GM18867 (cell line): ENCODE data around the gene SCN4A.

Experiments
- ATAC-seq: cut with Tn5 transposase; IDR thresholded peaks from one replicate; pipeline ENCODE4 v1.9.1; 2021; ENCODE audit warnings: mild to moderate bottlenecking, moderate library complexity; ENCODE audit not compliant: unreplicated experiment

Gene SCN4A

DNA sequence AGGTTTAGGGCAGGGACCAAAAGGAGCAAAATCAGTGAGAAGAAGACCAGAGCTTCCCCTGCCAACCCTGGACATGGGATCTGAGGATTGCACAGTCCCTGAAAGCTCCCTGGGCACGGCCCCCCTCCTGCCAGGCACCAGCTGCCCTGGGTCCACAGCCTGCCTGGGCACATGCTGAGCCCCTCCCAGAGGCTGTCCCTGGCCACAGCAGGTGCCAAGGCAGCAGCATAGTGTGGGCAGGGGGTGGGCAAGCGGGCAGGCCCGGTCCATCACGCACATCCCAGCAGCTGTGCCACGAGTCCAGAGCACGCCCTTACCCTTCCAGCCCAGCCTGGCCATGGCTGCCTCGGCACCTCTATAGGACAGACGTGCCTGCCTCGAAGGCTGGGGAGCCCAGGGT, 12.7 kb downstream of the SCN4A start:
- ATAC-seq = no peak

DNA sequence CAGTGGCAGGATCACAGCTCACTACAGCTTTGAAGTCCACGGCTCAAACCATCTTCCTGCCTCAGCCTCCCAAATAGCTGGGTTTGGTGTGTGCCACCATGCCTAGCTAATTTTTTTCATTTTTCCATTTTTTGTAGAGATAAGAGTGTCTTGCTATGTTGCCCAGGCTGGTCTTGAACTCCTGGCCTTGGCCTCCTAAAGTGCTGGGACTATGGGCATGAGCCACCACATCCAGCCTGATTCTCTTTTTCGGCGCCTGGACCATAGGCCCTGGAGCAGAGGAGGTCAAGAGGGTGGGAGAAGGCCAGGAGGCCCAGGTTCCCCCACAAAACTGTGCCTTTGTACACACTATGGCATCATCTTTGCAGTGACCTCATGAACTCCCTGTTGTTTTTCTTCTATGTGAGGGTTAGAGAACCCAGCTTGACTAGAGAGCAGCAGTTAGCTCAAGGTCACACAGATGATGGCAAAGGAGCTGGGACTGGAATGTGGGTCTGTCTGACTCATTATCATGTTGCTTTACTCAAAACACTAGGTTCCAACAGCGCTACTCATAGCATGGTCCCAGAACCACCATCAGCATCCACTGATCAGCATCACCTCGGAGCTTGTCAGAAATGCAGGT, 16.3 kb downstream of the SCN4A start:
- no peak for ATAC-seq

DNA sequence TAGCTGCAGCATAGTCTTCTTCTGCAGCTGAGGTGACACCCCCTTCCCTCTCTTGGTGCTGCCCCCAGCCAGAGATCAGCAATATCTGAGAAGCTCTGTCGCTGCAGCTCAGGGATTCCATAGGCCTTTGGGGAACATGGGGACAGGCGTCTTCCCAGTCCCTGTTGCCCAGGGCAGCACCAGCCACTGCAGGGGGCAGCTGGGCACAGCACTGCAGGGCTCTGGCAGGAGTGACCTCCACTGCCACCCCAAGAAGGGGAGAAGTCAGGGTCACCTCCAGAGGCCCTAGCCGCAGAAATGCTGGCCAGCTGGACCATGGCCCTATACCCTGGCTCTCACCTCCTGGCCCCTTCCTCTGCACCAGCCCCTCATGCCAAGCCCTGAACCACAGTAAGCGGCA, 16.9 kb downstream of the SCN4A start:
- no peak for ATAC-seq

DNA sequence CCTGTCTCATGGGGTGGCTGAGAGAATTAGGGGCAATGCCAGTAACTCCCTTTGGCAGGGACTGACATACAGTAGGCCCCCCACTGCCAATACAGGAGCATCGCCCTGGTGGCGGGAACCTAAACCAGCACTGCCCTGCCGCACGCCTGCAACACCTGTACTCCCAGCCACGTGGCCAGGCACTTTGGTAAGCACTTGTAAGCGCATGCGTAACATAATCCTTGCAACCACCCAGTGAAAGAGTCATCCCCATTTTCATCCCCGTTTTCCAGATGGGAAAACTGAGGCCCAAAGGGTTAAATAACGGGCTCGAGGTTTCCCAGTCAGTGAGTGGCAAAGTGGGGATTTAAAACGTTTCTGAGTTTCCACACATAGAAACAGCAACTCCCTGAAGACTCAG, 17.5 kb downstream of the SCN4A start:
- no peak for ATAC-seq

DNA sequence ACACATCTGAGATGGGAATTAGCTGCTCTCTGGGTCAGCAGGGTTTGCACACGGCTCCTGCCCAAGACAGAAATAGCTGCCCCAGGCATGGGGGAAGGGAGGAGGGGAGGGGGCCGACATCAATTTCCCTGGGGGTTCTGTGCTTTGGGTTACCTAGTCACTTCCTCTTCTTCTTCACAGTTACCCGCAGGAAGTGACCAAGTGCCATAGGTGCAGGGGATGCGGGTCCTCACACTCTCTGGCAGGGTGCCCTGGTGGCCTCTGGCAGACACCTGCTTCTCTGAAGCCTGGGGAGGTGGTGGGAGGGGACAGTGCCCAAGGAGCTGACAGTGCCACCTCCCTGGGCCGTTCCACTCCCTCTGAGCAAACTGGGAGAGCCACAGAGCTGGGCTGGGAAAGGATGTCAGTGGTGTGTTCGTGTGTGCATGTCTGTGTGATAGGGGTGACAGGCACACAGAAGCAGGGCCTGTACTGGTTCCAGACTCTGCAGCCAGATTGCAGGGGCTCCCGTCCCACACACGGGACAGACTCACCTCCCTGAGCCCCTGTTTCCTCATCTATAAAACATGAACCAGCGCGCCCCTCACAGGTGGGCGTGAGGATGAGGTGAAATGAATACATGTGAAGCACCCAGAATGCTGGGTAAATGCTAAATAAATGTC, 18.2 kb downstream of the SCN4A start:
- peak; percentile 44 for ATAC-seq

DNA sequence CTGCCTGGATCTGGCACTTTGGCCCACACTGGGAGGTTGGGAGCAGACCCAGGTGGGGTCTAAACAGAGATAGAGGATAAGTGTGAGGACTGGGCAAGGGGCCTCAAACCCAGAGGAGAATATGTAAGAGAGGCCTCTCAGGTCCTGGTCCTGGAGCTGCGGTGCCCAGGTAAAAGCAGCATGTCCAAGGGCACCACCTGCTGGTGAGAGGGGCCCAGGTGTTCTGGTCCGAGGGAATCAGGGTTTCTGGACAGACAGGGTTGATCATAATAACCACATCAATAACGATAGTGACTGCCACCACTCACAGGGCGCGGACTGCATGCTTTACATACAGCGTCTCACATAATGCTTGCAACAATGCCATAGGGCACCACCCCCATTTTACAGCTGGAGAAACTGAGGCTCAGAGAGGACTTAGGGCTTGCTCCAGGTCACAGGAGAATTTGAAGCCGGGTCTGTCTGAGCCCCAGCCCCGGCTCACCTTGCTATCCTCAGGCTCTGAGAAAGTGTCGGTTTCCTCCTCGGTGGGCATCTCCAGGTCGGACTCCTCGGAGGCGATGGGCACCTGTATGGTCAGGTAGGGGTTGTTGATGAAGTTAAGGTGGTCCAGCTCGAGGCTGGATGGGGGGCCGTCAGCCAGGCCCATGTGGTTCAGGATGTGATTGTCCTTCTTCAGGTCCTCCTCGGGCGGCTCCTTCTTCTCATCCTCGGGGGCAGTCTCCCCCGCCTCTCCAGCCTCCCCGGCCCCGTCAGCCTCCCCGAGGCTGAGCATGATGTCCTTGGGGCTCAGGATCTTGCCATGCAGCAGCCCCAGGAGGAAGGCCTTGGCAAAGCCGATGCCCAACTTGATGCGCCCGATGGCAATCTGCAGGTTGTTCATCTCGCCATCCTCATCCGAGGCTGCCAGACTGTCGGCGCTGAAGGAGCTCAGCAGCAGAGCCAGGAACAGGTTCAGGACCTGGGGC, 21.5 kb downstream of the SCN4A start:
- no peak for ATAC-seq

DNA sequence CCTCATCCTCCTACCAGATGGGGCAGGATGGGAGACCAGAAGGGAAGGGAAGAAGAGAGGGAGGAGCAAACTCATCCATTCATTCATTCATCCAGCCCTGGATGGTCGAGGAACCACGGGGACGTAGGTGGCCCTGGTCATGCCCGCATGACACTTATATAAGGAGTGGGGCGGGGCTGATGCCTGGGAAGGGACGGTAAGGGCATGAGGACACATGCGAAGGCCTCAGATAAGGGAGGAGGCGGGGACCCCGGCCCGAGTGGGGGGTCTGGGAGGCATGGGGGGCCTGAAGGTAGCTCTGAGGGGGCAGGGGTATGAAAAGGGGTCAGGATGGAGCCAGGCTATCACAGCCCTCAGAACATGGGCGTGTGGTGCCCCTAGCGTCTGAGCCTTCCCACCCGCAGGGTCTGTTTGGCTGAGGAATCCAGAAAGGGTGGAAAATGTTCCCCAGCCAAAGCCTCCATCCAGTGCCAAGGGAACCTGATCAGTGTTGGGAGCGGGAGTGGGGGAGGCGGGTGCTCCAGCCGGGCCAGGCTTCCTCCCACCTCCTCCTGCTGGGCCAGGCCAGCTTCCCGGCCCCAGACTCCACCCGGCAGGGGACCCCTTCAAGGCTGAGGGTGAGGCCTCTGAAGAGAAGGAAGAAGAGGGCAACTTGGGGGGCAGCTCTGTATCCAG, 23.0 kb downstream of the SCN4A start:
- ATAC-seq = no peak

DNA sequence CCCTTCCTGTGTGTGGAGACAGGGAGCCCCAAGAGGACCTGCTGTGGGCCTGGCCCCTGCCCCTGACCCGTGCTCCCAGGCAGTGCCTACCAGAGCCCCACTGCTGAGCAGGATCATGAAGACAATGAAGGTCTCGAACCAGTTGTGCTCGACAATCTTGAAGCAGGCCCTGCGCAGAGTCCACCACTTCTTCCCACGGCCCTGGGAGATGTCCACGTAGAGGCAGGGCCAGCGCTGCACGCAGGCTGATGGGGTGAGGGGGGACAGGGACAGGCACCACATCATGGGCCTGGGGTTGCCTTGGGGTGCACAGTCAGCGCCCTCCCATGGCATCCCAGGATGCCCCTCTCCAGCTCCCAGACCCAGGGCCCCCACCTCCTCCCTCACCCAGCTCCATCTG, 24.2 kb downstream of the SCN4A start:
- no peak for ATAC-seq

DNA sequence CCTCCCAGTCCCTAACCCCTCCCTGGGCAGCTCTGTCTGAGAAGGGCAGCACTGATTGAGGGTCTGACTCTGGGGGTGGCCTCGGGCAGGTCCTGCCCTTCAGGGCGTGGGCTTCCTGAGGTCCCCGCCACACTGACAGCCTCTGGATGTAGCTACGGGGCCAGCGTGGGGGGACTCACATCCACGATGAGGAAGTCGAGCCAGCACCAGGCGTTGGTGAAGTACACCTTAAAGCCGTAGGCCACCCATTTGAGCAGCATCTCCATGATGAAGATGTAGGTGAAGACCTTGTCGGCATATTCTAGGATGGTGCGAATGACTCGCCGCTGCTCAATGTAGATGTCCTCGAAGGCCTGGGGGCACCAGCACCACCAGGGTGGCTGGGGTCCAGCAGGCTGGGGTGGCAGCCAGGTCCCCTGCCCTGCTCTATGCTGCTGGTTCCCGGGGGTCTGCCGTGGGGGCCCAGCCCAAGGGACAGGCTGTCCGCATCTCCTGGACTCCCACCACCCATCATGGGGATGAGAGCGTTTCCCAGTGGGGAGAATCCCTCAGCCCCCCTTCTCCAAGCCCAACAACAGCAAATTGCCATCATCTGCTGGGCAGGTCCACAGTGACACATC, 24.9 kb downstream of the SCN4A start:
- ATAC-seq = no peak

DNA sequence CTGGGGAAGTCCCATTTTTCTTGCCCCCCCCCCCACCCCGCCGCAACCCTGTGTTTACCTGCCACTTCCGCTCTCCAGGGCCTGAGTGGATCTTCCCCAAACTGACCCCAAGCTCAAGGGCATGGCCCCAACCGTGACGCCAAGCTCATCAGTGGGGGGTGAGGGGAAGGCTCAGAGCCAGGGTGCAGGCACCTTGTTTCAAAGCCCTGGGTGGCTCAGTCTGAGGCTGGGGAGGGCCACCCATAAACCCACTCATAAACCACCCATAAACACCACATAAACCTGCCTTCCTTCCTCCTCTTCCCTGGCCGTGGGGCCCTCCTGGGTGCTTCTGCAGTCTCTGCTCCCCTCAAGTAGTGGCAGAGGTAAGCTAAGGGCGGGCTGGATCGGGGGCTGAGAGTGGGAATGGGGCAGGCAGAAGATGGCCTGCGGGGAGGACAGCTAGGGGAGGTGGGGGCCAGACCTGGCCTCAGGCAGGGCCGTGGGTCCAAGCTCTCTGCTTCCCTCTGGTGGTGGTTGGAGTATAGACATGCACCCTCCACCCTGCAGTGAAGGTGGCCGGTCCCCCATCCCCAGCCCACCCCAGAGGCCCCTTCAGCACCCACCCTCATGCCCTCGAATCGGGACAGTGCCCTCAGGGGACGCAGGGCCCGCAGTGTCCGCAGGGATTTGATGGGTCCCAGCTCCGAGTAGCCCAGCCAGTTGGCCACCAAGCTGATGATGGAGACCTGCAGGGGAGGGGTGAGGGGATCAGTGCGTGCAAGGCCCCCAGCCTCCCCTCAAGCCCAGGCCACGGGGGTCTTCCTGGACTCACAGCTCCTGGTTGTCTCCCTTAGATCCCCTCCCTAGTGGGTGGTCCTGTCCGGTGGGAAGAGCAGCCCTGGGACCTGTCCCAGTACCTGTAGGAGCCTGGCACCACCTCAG, 26.0 kb downstream of the SCN4A start:
- ATAC-seq = no peak

DNA sequence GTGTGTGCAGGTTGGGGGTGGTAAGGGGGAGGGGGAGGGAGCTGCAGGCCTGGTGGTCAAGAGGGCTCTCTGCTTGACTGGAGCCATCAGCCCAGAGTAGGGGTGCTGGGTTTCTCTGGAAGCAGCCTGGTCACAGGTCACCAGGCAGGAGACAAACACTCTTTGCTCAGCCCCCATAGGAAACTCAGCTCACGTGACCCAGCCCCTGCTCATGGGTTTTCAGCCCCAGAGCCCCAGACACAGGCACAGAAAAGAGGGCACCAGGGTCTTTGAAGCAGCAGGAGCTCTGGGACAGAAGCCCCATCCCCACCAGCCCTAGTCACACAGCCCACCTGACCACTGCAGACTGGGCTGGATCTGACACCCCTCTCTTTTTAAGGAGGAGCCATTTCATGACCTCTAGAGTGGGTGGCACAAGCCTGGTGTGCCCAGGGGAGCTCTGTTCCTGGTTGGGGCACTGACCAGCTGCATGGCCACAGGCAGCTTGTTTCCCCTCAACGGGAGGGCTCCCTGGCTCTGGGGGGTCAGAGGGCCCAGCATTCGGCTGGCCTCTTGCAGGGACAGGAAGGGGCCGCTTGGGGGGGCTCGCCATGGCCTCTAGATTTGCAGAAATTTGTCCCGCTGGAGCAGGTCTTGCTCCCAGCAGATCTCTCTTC, 26.8 kb downstream of the SCN4A start:
- ATAC-seq = no peak

DNA sequence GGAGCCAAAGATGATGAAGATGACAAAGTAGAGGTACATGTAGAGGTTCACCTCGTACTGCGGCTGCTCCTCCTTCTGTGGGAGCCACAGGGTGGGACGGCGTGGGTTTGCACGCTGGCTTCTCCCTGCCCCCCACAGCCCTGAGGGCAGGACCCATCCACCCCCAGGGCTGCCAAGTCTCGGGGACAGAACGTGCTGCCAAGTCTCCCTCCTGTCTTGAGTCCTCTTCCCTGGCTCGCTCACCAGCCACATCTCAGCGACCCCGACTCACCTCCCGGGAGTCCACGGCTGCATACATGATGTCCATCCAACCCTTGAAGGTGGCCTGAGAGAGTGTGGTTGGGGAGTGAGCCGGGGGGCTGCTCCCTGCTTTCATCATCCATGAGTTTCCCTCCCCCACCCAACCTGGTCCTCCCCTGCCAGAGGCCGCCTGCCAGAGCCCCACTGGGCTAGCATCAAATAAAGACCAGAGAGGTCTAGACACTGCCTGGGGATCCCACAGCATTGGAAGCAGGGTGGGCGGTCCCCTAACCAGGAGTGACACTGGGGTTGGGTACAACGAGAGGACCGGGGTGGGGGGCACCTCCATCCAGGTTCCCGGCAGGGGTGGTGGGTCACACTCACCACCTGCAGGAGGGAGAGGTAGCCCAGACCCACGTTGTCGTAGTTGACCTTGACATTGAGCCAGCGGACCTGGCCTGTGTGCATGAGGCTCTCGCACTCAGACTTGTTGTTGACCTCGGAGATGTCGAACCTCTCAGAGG, 27.8 kb downstream of the SCN4A start:
- ATAC-seq = no peak

DNA sequence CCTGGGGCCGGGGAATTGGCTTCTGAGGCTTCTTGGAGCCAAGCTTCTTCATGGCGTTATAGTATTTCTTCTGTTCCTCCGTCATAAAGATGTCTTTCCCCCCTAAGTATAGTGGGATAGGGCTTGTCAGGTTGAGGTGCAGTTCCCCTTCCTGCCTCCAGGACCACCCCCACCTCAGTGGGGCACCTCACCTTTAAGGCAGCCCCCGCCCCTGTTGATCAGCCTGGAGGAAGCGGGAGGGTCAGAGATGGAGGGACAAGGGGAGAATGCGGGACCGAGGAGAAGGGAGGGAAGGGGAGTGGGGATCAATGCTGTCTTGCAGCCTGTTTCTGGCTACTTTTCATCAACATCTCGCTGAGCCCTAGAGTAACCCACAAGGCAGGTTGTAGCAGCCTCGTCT, 29.0 kb downstream of the SCN4A start:
- ATAC-seq = no peak

DNA sequence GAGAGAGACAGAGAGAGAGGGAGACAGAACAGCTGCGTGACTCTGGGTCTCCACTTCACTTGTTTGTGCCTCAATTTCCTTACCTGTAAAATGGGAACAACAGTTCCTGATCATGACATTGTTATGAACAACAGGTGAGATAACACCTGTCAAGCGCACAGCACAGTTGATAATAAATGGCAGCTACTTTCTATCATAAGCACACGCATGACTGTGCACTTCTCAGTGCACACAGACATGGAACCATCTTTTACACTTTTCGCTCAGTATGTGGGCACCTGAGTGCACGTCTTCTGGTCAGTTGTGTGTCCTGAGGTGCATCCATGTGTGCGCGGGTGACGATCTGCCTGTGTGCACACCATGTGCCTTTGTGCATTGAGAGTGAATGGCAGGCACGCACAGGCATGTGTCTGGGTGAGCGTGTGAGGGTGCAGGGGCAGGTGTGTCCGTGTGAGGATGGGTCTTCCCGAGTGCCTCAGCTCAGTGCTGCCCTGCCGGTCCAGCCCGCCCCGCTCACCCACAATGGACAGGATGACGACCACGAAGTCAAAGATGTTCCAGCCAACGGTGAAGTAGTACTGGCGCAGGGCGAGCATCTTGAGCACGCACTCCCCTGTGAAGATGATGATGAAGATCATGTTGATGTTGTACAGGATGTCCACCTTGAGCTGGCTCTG, 30.3 kb downstream of the SCN4A start:
- no peak for ATAC-seq

DNA sequence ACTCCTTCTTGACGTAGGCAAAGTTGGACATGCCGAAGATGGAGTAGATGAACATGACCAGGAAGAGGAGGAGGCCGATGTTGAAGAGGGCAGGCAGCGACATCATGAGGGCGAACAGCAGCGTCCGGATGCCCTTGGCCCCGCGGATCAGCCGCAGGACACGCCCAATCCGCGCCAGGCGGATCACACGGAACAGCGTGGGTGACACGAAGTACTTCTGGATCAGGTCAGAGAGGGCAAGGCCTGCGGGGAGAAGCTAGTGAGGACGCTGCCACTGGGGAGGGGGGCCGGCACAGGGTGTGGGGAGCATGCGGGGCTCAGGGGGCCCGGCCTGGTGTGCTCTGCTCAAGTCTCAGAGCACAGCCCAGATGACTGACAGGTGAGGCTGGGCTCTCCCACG, 31.0 kb downstream of the SCN4A start:
- no peak for ATAC-seq

DNA sequence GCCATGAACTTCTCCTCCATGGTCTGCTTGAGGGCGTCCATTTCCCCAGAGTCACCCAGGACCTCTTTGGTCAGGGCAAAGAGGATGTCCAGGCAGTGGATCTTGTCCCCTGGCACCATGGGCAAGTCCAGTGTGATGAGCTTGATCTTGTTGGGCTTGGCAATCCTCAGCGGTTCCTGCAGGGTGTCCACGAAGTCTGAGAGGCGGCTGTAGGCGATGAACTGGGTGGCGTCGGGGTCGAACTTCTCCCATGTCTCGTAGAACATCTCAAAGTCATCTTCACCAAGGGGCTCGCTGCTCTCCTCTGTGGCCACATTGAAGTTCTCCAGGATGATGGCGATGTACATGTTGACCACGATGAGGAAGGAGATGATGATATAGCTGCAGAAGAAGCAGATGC, 31.6 kb downstream of the SCN4A start:
- ATAC-seq = no peak

DNA sequence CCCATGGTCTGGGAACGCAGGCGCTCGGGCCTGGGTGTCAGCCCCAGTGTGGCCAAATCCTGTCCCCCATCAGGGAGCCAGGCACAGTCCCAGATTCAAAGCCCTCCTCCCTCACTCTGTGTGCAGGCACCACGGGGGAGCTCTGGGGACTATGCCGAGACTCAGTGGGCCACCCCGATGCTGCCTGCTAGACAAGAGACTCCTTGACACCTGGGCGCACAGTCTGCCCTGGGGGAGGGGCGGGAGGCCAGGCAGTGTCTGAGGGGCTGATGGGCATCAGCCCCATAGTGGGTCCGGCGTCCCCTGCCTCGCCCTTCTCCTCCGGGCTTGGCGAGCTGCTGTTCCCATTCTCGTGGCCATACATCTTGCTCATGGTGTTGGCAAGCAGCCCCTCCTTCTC, 32.1 kb downstream of the SCN4A start:
- ATAC-seq = no peak

DNA sequence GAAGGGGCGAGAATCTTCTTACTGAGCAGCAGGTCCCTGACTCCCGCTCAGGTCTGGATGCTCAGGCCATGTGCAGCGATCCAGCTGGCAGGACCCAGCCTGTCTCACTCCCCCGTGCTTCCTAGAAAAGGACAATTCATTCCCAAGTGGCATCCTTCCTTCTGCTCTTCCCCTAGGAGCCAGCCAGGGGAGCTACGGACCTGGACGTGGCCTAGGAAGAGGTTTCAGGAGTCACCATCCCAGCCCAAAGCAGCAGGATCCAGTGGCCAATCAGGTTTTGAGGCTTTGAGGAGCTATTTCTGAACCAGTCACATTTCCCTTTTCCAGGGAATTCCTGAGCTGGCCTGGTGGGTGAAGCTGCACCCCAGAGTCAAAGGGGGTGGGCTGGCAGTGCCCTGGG, 32.8 kb downstream of the SCN4A start:
- no peak for ATAC-seq
